HG03575 (cell line): ENCODE data around the gene FBLIM1.

Source experiments
- ATAC-seq: cut with Tn5 transposase; IDR thresholded peaks from one replicate; pipeline ENCODE4 v1.9.1; 2021; ENCODE audit not compliant: unreplicated experiment, insufficient number of reproducible peaks, low FRiP score; ENCODE audit errors: extremely low read depth

The FBLIM1 gene

DNA sequence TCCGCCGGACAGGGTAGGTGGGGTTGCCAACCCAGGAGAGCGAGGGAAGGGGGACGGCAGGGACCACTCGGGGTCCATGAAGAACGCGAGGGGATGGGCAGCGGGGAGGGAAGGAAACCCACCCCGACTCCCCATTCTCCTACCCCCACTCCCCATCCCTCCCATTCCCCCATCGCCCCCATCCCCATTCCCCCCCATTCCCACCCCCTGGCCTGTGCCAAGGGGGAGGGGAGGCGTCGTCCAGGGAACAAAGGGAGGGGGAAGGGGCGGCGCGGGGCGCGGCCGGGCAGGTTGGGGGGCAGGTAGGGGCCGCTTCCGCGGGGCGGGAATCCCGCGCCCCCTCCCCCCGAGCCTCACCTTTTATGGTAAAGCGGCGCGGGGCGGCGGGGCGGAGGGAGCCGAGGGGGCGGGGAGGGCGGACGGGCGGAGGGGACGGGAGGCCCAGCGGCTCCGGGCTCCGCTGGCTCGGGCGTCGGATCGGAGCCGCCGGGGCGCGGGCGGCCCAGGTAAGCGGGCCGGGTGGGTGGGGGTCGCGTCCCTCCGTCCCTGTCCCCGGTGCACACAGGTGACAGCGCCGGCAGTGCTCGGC lies at the start of gene FBLIM1:
Gene FBLIM1, plus strand, starts transcription at position 453 of the 589 bp plus-strand sequence. CDS start 6,189 bp downstream, outside the sequence.
- no peak for ATAC-seq

DNA sequence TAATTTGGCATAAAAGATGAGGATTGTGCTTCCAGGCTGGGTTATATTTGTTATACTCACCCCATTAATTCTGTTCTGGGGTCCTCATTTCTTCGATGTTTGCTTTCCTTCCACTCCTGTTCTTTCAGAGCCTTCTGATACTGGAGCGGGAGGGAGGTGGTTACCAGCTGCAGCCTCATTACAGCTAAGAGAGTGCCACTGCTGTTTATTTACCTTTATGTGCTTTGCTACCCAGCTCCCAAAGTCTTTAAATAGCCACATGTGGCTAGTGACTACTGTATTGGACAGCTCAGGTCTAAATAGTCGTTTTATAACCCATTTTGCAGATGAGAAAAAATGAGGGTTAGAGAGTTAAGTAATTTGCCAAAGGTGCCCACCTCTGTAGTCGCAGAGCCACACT lies 49.4 kb upstream of the FBLIM1 start:
- ATAC-seq = no peak

GRCh38 chr1:15712168-15712567 lies 46.4 kb upstream of the FBLIM1 start:
- ATAC-seq = no peak

DNA sequence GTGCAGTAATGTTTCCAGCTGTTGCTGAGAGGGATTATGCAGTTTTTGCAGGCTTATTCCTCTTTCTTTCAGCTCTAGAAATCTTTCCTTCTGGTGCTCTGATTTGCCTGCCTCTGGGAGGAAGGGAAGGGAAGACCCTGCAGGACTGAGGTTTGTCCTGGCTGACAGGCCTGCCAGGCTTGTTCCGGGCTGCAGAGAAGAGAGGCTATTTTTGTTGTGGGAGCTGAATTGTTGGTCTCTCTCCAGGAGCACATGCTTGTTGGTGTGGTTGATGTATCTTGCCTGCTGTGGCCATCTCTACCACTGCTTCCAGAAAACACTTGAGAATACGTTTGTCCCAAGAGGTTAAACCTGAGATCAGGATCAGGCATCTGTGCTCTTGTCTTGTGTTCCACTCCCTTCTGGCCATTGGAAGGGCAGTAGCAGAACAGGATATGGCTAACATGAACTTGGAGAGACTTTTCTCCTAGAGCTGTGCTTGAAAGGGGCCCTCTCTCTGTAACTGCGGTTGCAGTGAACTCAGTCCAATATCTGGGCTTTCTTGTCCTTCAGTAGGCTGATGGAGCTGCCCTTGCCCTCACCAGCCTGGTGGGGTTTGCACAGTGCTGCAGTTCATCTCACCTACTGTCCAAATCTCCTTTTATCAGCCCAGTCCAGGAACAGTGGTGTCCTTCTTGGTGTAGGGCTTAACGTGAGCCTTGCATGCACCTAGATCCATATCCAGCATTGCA lies 44.0 kb upstream of the FBLIM1 start:
- ATAC-seq = no peak

GRCh38 chr1:15717418-15718125 lies 41.0 kb upstream of the FBLIM1 start:
- no peak for ATAC-seq

DNA sequence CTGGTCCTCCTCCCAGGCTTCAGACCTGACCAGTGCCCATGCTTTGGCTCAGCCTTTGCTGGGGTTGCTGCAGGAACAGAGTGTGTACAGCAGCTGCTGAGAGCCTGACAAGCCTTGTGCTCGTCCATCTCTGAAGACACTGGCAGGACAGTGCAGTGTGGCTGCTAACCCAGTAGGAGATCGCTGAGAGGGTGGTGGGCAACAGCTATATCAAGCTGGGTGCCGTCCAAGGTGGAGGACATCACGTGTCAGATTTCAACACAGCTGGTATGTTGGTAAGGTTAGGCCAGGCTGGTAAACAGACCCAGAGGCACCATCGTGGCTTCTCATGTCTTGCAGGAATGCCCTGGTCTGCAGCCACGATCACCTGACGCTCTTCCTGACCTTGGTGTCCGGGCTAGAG lies 40.4 kb upstream of the FBLIM1 start:
- no peak for ATAC-seq

DNA sequence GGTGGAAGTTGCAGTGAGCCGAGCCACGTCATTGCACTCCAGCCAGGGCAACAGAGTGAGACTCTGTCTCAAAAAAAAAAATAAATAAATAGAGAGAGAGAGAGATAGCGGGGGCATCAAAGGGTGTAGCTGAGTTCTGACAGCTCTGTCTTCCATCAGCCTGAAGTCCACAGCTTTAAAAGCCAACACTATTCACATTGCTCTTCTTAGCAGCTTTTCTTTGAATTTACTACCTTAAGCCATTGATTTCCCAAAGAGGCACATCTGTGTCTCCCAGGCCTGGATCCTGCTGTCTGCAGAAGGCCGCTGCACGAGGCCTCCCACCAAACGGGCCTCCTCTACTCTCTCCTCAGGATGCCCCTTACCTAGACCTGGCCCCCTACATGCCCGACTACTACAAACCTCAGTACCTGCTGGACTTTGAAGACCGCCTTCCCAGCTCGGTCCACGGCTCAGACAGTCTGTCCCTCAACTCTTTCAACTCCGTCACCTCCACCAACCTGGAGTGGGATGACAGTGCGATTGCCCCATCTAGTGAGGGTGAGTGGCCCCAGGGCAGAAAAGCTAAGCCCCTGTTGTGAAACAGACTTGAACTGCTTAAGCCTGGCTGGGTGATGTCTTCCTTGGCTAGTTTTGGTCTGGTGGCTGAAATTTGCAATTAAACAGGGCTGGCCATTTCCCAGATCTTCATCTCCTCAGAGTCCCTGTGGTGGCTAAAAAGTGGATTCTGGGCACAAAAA lies 39.0 kb upstream of the FBLIM1 start:
- no peak for ATAC-seq

- ATAC-seq = no peak
These were observed 37.7 kb upstream of the FBLIM1 start for GRCh38 chr1:15720861-15721260.

DNA sequence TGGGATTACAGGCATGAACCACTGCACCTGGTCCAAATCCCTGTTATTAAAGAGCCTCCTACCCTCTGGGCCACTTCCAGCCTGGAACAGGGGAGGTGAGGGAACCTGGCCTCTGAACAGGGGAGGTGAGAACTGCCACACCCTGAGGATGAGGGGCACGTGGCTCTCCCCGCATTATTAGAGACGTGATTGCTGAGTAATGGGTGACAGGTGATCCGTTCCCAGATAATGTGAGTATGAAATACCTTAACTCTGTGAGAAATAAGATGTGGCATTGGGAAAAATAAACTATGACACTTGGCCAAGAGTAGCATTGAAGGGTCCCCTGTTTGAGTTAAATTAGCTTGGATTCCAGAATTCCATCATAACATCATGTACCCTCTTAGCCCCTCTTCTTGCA lies 36.2 kb upstream of the FBLIM1 start:
- no peak for ATAC-seq

DNA sequence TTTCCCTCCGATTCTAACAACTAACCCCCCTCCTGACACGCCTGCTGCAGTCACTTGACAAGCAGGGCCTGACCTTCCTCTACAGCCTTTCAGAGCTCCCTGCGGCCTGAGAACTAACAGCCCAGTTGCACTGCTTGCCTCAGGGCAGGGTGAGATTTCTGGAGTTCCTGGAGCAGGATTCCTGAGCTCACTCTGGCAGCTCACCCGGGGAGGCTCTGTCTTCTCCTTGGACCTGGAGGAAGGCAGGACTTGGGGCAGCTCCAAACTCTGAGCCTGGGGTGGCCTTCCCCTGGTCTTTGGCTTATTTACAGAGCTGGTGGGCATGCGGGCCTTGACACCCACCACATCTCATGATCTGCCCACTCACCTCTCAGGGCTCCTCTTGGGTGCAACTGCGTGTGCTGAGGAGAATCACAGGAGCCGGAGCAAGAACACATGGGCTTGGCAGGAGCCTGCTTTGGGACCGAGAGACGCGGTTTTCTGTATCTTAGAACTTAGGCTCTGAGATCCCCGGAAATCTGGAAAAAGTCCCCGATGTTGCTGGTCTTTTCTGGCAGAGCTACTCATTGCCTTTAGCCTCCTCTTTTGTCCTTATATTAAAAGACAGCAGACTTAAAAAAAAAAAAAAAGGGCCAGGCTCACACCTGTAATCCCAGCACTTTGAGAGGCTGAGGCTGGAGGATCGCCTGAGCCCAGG lies 35.6 kb upstream of the FBLIM1 start:
- no peak for ATAC-seq

DNA sequence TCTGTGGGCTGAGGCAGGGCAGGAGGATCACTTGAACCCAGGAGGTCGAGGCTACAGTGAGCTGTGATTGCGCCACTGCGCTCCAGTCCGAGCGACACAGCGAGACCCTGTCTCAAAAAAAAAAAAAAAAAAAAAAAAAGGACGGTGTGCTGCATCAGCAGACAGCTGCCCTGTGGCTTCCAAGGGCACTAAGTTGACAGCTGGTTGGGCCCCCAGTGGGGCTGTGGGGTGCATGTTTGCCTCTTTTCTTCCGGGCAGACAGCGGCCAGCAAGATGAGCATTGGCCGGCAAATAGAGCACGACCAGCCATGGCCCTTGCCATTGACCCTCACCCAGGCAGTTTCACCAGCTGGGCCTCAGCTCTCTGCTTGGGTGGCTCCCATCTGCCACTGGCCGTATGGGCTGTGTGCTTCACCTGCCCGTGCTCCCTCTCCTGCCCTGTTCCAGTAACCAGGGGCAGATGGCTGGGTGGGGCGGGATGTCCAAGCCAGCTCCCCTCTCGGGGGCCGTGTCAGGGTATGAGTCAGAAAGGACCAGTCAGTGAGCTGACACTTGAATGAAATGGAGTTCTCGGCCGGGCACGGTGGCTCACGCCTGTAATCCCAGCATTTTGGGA lies 34.9 kb upstream of the FBLIM1 start:
- no peak for ATAC-seq

- no peak for ATAC-seq
These were observed 33.4 kb upstream of the FBLIM1 start for GRCh38 chr1:15724949-15725880.

- no peak for ATAC-seq
These were observed 32.1 kb upstream of the FBLIM1 start for GRCh38 chr1:15726508-15726907.

- ATAC-seq = no peak
These were observed 31.6 kb upstream of the FBLIM1 start for GRCh38 chr1:15727021-15727420.

DNA sequence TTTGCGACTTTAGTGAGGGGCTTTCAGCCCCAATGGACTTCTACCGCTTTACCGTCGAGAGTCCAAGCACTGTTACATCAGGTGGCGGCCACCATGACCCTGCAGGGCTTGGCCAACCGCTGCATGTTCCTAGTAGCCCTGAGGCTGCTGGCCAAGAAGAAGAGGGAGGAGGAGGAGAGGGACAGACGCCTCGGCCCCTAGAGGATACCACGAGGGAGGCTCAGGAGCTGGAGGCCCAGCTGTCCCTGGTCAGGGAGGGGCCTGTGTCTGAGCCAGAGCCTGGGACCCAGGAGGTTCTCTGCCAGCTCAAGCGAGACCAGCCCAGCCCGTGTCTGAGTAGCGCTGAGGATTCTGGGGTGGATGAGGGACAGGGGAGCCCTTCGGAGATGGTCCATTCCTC lies 31.2 kb upstream of the FBLIM1 start:
- no peak for ATAC-seq

DNA sequence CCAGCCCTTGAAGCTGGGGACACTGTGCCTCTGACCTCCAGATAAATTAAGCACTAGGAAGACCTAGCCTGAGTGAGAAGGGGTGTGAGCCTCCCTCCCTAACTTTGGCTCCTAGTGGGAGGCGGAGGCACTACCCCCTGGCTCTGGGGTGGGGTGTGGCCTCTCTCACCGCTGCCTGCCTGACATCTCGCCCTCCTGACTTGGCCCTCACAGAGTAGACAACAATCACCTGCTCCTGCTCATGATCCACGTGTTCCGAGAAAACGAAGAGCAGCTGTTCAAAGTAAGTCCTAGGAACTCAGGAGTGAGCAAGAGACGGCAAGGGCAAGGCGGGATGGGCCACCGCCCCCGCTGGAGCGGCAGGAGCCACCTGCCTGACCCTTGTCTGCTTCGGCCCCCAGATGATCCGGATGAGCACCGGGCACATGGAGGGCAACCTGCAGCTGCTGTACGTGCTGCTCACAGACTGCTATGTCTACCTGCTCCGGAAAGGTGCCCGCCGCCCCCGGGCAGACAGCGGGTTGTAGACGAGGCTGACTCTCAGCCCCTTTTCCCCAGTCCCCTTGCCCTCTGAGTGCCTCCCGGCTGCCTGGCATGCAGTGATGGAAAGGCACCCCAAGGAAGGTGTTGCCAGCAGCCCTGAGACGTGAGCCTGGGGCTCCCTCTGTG lies 30.6 kb upstream of the FBLIM1 start:
- no peak for ATAC-seq

- no peak for ATAC-seq
These were observed 29.5 kb upstream of the FBLIM1 start for GRCh38 chr1:15728937-15729657.
